ENCODE measurements around the gene PTHLH.

The PTHLH gene

GRCh38 chr12:27931390-27931789 is 41.1 kb downstream of the PTHLH start:
- no peak for DNase-seq

DNA sequence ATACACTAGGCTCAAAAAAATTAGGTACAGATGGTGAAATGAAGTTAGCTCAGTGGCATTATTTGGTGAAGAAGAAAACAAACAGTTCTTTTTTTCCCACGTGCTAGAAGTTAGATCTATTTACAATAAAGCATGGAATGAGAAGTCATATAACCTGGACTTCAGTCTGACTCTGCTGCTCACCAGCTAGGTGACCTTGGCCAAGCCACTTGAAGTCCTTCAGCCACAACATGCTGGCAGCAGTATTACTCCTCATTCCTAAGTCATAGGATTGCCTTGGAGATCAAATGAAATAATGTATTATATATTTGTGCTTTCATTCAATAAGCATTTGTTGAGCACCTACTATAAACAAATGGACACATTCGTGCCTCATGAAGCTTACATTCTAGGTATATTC is 45.2 kb downstream of the PTHLH start:
- no peak for DNase-seq

GRCh38 chr12:27924350-27925135 is 48.0 kb downstream of the PTHLH start:
- DNase-seq = no peak

DNA sequence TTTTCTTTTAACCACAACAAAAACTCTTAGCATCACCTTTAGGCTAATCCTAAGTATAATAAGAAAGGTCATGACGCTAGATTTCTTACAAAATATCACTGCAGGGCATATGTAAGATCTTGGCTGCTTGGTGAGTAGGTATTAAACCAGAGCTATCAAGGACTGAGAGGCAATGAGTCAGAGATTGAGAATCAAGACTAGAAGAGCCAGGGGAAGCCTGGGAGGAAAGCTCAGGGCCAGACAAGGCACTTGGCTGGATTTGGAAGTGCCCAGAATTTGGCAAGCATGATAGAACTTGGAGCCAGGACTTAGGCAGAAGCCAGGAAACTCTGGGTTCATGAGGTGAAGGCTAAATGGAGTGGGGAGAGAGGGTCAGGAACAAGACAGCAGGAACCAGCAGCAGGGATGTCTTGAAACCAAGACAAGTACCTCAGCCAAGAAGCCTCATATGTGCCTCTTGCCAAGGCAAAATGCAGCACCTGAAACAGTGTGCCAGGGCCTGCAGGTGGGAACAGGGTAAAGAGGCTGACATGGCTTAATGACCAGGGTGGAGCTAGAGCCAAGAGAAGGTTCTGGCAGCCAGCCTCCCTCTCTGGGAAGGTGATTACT is 49.9 kb downstream of the PTHLH start:
- DNase-seq = no peak

DNA sequence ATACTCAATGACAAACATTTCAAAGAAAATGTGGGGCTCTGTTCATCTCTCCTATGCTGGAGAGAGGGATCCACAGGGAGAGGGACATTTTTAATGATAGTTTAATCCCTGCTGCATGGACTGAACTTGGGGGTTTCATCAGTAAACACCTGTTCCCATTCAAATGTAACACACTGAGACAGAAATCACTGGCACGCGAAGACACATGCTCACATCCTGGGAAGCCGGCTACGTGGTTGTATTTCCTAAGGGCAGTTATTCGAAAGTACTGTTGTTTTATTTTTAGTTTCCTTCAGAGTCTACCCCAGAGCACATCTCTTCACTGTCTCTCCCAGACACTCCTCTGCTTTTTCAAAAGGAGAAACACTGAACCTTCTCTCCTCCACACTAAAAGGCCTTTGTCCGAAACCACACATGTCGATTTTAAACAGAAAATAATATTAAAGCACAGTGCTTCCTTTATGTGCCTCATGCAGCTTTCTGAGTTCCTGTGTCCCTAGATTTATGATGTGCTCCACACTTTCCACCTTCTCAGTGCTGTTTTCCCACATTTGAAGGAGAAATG is 52.8 kb downstream of the PTHLH start:
- no peak for DNase-seq

DNA sequence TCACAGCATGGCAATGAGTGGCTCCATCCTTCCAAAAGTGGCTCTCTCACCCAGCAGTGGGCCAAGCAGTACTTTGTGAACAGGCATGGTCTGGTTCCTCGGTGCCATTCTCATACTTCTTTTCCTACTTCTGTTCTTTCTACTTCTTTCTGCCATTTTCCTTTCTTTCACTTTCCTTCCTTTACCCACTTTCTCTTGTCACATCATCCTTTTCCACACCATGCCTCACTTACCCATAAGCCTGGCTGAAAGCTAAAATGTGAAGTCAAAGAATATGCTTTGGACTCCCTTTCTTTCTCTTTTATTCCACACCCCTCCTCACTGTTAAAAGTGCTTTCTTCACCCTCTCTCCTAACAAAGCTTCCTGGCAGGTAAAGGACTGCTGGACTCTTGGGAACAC is 57.0 kb downstream of the PTHLH start:
- DNase-seq = no peak

DNA sequence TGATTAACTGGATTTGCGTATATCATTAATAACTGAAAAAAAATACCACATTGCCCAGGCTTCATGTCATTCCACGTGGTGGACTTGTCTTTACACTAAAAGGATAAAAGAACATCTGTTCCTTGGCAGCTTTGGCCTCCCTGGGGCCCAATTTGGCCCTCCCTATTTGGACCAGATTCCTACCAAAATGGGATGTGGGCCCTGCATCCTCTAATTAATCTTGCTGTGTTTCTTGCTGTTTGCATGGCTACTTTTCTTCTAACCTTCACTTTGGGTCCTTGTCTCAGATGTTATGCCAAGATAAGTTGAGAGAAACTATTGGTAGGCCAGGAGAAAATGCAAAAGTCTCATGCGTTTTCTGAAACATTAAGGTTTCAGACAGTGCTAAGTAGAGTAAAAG is 57.5 kb downstream of the PTHLH start:
- no peak for DNase-seq

GRCh38 chr12:27913999-27914614 is 58.4 kb downstream of the PTHLH start:
- no peak for DNase-seq

GRCh38 chr12:27911397-27911796 is 61.1 kb downstream of the PTHLH start:
- no peak for DNase-seq
